Gastrocnemius medialis (tissue), 4 donors: ENCODE data around the gene GNRHR. TPM values are rescaled to one million over a fixed set of nuclear protein-coding genes. Genes with fewer than 3 reads are reported as not detected.

ENCODE experiments used
- ATAC-seq, 2 donors: fragments of 150-250 bp; one replicate each; pipeline ENCODE4 v1.9.1; 2016
- DNase-seq, 2 donors: peaks; one replicate each; pipeline ENCODE4 v3.0.0-alpha.2; 2019
- H3K27ac ChIP-seq, 4 donors: fragments of 200-600 bp; sonication (generic); 1 replicate in 1 of 4; 2 replicates in 3 of 4; pipeline ENCODE4 v1.5.1; 2016 to 2018; ENCODE audit warnings: mild to moderate bottlenecking in 2 of 4, moderate library complexity in 1 of 4
- H3K27me3 ChIP-seq, 3 donors: fragments of 200-600 bp; sonication (generic) in 2 of 3; 1 replicate in 1 of 3; 2 replicates in 2 of 3; pipeline versions ENCODE4 v1.5.1 to v1.6.0; 2016 to 2019; ENCODE audit warnings: mild to moderate bottlenecking in 1 of 3, moderate library complexity in 1 of 3
- H3K36me3 ChIP-seq, 2 donors: fragments of 200-600 bp; sonication (generic) in 1 of 2; one replicate each; pipeline ENCODE4 v1.5.1; 2017 to 2018
- H3K4me1 ChIP-seq, 2 donors: fragments of 200-600 bp; sonication (generic) in 1 of 2; one replicate each; pipeline ENCODE4 v1.5.1; 2016 to 2017; ENCODE audit warnings: mild to moderate bottlenecking in 2 of 2
- H3K4me3 ChIP-seq, 4 donors: fragments of 200-600 bp; sonication (generic) in 3 of 4; 1 replicate in 1 of 4; 2 replicates in 3 of 4; pipeline ENCODE4 v1.5.1; 2016 to 2019; ENCODE audit warnings: mild to moderate bottlenecking in 2 of 4
- H3K9me3 ChIP-seq, 3 donors: fragments of 200-600 bp; sonication (generic) in 2 of 3; 1 replicate in 1 of 3; 2 replicates in 2 of 3; pipeline ENCODE4 v1.5.1; 2016 to 2019
- POLR2A ChIP-seq, 2 donors: fragments of 450-650 bp; IDR thresholded peaks; one replicate each; pipeline ENCODE4 v1.6.1; 2017; ENCODE audit warnings: antibody characterized with exemption in 2 of 2, mild to moderate bottlenecking in 2 of 2, moderate library complexity in 2 of 2
- in situ Hi-C, 4 donors: fragments of 200-750 bp; cut with MboI; loops; one replicate each; pipeline versions ENCODE4 v1.15.0 to v1.8.0; 2017; ENCODE audit warnings: low sequenced_read_pairs in 4 of 4
- intact Hi-C: fragments of 100-400 bp; cut with DNase I; formaldehyde crosslinking; loops from one replicate; pipeline ENCODE4 v1.15.1; 2023; ENCODE audit warnings: low total_unique reads
- total RNA-seq, 4 donors: library from RNA; depleted of rRNA; stranded (reverse); fragments of >200 nt; gene quantifications; one replicate each; pipeline versions ENCODE4 v1.1.0 to v1.2.3, GENCODE V29; 2016
- TF ChIP-seq, protein P1 (sequence below), 5 experiments: fragments of 450-650 bp in 3 of 5; fragments of 200-600 bp in 2 of 5; sonication (generic) in 2 of 5; IDR thresholded peaks in 4 of 5; conservative IDR thresholded peaks in 1 of 5; 1 replicate in 4 of 5; 2 replicates in 1 of 5; pipeline ENCODE4 v1.5.1; 2016 to 2019; ENCODE audit warnings: antibody characterized with exemption in 5 of 5, mild to moderate bottlenecking in 3 of 5, moderate library complexity in 3 of 5

GNRHR gene
- total RNA-seq, 4 donors from 2014 or later = not detected

- no peak for DNase-seq
- Histone ChIP-seq H3K4me3 (no peak overlapping the region), H3K27me3 (no peaks in the 10 kb centered on the region), H3K36me3 (no peaks in the 10 kb centered on the region), H3K27ac (no peak overlapping the region), H3K9me3 (no peaks in the 10 kb centered on the region), H3K4me1 (no peaks in the 10 kb centered on the region)
- no peak for TF ChIP-seq POLR2A (IDR thresholded peaks at IDR 0.05)
- TF ChIP-seq, protein P1, sequence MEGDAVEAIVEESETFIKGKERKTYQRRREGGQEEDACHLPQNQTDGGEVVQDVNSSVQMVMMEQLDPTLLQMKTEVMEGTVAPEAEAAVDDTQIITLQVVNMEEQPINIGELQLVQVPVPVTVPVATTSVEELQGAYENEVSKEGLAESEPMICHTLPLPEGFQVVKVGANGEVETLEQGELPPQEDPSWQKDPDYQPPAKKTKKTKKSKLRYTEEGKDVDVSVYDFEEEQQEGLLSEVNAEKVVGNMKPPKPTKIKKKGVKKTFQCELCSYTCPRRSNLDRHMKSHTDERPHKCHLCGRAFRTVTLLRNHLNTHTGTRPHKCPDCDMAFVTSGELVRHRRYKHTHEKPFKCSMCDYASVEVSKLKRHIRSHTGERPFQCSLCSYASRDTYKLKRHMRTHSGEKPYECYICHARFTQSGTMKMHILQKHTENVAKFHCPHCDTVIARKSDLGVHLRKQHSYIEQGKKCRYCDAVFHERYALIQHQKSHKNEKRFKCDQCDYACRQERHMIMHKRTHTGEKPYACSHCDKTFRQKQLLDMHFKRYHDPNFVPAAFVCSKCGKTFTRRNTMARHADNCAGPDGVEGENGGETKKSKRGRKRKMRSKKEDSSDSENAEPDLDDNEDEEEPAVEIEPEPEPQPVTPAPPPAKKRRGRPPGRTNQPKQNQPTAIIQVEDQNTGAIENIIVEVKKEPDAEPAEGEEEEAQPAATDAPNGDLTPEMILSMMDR (IDR thresholded peaks at IDR 0.05 in 4 of 5, conservative IDR thresholded peaks at IDR 0.05 in 1 of 5) = no peak
- ATAC-seq = no peak
- in situ Hi-C loops (no loop called here), intact Hi-C loops (no loop called here)
Observed at GRCh38 chr4:67725981-67726380, 28.2 kb downstream of the GNRHR start.

DNA sequence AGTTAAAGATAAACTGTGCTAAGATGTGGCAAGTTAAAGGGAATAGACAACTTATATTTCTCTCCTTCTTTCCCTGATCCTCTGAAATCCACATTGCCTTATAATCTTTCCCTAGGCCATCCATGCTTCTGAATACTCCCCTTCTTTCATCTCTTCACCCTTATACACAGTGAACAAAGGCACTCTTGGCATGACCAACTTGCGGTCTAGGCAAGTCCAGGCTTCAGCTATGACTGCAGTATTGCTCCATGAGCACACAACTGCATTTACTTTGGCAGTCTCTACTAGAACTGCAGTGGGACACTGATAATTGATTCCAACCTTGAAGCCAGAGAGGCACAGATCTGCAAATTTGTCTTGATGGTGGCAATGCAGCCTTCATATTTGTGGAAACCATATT, 29.1 kb downstream of the GNRHR start:
- in situ Hi-C loops = no loop called here

DNA sequence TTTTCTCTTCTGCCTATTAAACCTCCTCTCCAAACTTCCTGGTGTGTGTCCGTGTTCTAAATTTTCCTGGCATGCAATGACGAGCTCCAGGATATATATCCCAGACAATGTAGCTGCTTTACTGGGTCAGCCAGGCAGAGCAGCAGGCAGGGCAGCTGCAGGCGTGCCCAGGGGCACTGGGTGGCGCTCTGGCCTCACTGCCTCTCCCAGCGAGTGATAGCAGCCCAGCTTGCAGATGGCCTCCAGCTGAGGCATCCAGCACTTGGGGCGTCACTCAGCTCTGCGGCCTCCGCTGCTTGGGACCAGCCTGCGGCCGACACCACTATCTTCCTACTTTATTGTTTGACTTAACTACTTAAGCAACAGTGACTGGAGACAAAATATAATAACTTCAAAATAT, 30.2 kb downstream of the GNRHR start:
- H3K9me3 ChIP-seq = no peaks in the 10 kb centered on the region
- H3K36me3 ChIP-seq = no peaks in the 10 kb centered on the region
- H3K27ac ChIP-seq = no peak overlapping the region
- intact Hi-C loops = no loop called here
- ATAC-seq (no peak), DNase-seq (no peak)
- in situ Hi-C loops = no loop called here
- H3K4me1 ChIP-seq = no peaks in the 10 kb centered on the region
- TF ChIP-seq POLR2A (IDR thresholded peaks at IDR 0.05) = no peak
- TF ChIP-seq, protein P1 (IDR thresholded peaks at IDR 0.05 in 4 of 5, conservative IDR thresholded peaks at IDR 0.05 in 1 of 5) = no peak
- H3K4me3 ChIP-seq = no peak overlapping the region
- no peaks in the 10 kb centered on the region for H3K27me3 ChIP-seq

More for the DNA sequence above, 29.1 kb downstream of the GNRHR start:
- Histone ChIP-seq H3K27ac (no peak overlapping the region), H3K9me3 (no peaks in the 10 kb centered on the region), H3K4me1 (no peaks in the 10 kb centered on the region), H3K4me3 (no peak overlapping the region), H3K27me3 (no peaks in the 10 kb centered on the region), H3K36me3 (no peaks in the 10 kb centered on the region)
- TF ChIP-seq, protein P1 (IDR thresholded peaks at IDR 0.05 in 4 of 5, conservative IDR thresholded peaks at IDR 0.05 in 1 of 5) = no peak
- no peak for TF ChIP-seq POLR2A (IDR thresholded peaks at IDR 0.05)
- ATAC-seq (no peak), DNase-seq (no peak)
- intact Hi-C loops = no loop called here

GRCh38 chr4:67723341-67723740, 30.8 kb downstream of the GNRHR start:
- in situ Hi-C loops (no loop called here), intact Hi-C loops (no loop called here)
- Histone ChIP-seq H3K27ac (no peak overlapping the region), H3K4me1 (no peaks in the 10 kb centered on the region), H3K4me3 (no peak overlapping the region), H3K9me3 (no peaks in the 10 kb centered on the region), H3K36me3 (no peaks in the 10 kb centered on the region), H3K27me3 (no peaks in the 10 kb centered on the region)
- TF ChIP-seq POLR2A (IDR thresholded peaks at IDR 0.05) = no peak
- TF ChIP-seq, protein P1 (IDR thresholded peaks at IDR 0.05 in 4 of 5, conservative IDR thresholded peaks at IDR 0.05 in 1 of 5) = no peak
- ATAC-seq = no peak
- DNase-seq = no peak
